ENCODE measurements around the gene RPL39.
A peak's percentile ranks its signal among the peaks of the same experiment; 100 is the strongest.
"Not testable (repeated sequence)": the region's sequence is repeated elsewhere in the genome, so short reads cannot be mapped to it uniquely, and the experiment has no call there.

The RPL39 gene

DNA sequence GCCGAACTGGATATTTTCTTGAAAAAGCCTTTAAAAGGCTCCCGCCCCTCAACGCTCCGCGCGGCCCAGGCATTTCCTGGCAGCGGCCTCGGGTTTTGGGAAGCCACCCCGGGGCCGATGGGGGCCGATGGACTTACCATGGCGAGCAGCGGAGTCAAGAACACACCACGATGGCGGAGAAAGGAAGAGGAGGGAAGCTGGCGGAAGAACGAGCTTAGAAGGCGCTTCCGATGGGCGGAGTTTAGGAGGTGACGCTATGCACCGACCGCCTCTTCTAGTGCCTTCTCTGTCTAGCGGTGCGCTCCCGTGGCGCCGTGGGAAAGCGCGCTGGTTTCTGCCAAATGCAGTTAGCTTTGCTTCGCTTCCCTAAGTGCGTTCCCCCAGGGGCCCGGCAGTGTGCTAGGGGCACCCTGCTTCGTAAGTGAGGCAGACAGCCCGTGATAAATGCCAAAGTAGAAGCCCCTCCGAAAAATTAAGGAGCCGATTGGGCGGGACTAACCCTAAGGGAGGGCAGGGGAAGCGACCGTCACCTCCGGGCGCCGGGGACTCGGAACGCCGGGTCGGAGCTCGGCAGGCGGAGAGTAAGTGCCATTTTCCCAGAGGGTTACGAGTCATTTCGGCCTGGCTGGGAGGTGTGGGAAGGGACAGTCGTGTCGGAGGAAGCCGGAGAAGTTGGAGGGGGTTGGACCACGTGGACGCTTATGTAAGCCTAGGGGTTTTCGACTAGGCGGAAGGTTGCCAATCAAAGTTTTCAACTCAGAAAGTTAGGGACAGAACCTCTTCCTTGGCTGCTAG, at the start of gene RPL39:
RPL39 (minus strand) TSS at position 194 of the 795 bp plus-strand sequence; CDS start at position 140, 54 bp downstream.
- DNase-seq (ENCODE audit: low read depth in 2 of 3, low spot score in 1 of 3) = peak; percentile 57 to 74 (median 63)

DNA sequence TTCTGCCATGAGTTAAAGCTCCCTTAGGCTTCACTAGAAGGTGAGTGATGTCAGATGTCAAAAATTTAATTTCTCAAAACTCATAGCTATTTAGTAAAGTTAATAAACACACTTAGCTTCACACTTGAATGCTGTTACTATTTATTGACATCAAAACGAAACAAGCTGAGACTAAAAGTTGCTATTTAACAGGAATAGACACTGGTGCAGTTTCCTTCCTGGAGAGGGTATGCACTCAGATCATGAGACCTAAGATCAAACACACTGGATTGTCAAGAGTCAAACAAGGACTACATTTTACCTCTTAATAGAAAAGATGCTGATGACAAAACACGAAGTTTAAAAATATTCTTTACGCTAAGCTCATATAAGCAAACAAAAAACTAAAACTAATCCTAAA, 42.5 kb upstream of the RPL39 start:
- no peak for DNase-seq (ENCODE audit: low read depth in 2 of 3, low spot score in 1 of 3)

DNA sequence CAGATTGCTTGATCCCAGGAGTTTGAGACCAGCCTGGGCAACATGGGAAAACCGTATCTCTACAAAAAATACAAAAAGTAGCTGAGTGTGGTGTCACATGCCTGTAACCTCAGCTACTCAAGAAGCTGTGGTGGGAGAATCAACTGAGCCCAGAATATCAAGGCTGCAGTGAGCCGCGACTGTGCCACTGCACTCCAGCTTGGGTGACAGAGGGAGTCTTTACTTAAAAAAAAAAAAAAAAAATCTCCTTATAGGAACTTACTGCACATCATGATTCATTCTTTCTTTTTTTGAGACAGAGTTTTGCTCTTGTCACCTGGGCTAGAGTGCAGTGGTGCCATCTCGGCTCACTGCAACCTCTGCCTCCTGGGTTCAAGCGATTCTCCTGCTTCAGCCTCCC, 37.0 kb upstream of the RPL39 start:
- DNase-seq (ENCODE audit: low read depth in 2 of 3, low spot score in 1 of 3) = no peak

DNA sequence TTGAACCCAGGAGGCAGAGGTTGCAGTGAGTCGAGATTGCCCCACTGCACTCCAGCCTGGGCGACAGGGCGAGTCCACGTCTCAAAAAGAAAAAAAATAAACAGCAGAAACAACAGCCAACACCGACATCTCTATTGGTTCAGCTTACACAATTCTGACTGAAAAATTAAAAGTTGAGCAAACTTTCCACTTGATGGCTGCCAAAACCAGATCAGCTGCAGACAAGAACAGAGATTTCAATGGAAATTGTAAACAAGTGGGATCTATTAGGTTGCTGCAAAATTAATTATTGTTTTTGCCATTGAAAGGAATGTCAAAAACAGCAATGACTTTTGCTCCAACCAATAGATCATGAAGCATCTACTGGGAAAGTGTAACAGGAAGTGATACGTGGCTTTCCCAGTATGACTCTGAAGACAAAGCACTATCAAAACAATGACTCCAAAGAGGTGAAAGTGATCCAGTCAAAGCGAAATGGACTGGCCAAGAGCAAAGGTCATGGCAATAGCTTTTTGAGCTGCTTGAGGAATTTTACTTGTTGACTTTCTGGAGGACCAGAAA, 35.0 kb upstream of the RPL39 start:
- peak in 1 of 3 donors; percentile 25 for DNase-seq (ENCODE audit: low read depth in 2 of 3, low spot score in 1 of 3)

DNA sequence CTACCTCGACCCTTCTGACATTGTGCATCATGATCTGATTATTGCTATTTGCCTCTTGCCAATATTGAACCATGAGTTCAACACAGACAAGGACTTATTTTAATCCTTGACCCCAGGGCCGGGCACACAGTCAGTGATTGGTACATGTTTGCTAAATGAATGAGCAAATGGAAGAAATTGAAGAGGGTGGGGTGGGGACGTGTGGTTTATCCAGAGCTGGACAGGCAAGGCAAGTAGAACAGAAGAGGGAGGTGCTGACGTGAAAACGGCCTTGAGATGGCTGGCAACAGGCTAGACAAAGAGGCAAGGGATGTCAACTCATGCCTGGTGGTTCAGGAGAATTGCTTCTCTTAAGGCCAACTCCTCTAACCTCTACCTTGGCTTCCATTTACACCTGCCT, 32.8 kb upstream of the RPL39 start:
- not testable (repeated sequence) for DNase-seq (ENCODE audit: low read depth in 2 of 3, low spot score in 1 of 3)

DNA sequence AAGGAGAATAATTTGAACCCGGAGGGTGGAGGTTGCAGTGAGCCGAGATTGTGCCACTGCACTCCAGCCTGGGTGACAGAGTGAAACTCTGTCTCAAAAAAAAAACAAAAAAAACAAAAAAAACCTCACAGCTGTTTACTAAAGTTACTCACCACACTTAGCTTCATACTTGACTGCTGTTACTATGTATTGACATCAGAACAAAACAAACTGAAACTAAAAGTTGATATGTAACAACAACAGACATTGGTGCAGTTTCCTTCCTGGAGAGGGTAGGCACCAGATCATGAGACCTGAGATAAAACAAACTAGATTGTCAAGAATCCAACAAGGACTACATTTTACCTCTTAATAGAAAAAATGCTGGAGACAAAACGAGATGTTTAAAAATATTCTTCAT, 30.3 kb upstream of the RPL39 start:
- DNase-seq (ENCODE audit: low read depth in 2 of 3, low spot score in 1 of 3) = not testable (repeated sequence)

DNA sequence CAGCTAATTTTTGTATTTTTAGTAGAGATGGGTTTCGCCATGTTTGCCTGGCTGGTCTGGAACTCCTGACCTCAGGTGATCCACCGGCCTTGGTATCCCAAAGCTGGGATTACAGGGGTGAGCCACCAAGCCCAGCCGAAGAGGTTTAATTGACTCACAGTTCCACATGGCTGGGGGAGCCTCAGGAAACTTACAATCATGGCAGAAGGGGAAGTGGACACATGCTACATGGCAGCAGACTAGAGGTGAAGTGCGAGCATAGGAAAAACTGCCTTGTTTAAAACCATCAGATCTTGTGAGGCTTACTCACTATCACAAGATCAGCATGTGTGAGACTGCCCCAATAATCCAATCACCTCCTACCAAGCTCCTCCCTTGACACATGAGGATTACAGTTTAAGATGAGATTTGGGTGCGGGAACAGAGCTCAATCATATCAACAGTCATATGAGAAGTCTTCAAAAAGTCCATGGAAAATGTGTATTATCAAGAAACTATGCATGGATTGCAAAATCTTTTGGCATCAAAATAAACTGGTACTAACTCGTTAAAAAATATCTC, 25.8 kb upstream of the RPL39 start:
- DNase-seq (ENCODE audit: low read depth in 2 of 3, low spot score in 1 of 3) = no peak

DNA sequence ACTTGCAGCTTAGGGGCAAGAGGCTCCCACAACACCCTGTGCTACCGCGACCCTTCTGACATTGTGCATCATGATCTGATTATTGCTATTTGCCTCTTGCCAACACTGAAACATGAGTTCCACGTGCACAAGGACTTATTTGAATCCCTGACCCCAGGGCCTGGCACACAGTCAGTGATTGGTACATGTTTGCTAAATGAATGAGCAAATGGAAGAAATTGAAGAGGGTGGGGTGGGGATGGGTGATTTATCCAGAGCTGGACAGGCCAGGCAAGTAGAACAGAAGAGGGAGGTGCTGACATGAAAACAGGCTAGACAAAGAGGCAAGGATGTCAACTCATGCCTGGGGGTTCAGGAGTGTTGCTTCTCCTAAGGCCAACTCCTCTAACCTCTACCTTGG, 24.9 kb upstream of the RPL39 start:
- DNase-seq (ENCODE audit: low read depth in 2 of 3, low spot score in 1 of 3) = no peak

DNA sequence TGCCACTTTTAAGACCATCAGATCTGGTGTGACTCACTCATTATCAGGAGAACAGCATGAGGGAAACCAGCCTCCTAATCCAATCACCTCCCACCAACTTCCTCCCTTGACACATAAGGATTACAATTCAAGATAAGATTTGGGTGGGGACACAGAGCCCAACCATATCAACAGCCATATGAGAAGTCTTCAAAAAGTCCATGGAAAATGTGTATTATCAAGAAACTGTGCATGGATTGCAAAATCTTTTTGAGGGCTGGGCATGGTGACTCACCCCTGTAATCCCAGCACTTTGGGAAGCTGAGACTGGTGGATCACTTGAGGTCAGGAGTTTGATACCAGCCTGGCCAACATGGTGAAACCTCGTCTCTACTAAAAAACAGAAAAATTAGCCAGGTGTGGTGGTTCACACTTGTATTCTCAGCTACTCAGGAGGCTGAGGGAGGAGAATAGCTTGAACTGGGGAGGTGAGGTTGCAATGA, 17.8 kb upstream of the RPL39 start:
- no peak for DNase-seq (ENCODE audit: low read depth in 2 of 3, low spot score in 1 of 3)

DNA sequence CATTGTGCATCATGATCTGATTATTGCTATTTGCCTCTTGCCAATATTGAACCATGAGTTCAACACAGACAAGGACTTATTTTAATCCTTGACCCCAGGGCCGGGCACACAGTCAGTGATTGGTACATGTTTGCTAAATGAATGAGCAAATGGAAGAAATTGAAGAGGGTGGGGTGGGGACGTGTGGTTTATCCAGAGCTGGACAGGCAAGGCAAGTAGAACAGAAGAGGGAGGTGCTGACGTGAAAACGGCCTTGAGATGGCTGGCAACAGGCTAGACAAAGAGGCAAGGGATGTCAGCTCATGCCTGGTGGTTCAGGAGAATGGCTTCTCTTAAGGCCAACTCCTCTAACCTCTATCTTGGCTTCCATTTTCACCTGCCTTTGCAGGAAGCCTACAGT, 17.0 kb upstream of the RPL39 start:
- DNase-seq (ENCODE audit: low read depth in 2 of 3, low spot score in 1 of 3) = not testable (repeated sequence)

DNA sequence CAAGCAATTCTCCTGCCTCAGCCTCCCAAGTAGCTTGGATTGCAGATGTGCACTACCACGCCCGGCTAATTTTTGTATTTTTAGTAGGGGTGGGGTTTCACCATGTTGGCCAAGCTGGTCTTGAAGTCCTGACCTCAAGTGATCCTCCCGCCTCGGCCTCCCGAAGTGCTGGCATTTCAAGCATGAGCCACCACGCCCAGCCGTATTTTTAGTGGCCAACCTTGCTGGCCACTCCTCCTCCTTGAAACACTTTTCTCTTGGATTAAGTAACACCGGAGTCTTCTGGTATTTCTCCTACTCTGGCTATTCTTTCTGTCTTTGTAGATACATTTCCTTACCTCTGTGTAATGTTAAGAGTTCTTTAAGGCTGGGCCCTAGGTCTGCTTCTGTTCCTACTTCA, 11.1 kb upstream of the RPL39 start:
- no peak for DNase-seq (ENCODE audit: low read depth in 2 of 3, low spot score in 1 of 3)

DNA sequence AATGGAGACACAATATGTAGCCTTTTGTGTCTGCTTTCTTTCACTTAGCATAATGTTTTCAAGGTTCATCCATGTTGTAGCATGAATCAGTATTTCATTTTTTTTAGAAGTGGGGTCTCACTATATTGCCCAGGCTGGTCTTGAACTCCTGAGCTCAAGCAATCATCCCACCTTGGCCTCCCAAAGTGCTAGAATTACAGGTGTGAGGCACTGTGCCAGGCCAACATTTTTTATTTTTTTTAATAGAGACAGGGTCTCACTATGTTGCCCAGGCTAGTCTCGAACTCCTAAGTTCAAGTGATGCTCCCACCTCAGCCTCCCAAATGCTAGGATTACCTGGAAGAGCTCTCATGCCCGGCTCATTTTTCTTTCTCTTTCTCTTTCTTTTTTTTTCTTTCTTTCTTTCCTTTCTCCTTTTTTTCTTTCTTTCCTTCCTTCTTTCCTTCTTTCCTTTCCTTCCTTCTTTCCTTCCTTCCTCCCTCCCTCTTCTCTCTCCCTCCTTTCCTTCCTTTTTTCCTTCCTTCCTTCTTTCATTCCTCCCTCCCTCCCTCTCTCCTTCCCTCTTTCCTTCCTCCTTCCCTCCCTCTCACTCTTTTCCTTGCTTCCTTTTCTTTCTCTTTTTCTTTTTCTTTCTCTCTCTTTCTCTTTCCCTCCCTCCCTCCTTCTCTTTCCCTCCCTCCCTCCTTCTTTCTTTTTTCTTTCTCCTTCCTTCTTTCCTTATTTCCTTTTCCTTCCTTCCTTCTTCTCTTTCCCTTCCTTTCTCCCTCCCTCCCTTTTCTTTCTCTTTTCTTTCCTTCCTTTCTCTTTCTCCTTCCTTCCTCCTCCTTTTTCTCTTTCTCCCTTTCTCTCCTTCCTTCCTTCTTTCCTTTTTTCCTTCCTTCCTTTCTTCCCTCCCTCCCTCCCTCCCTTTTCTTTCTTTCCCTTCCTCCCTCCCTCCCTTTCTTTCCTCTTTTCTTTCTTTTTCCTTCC, 10.1 kb upstream of the RPL39 start:
- no peak for DNase-seq (ENCODE audit: low read depth in 2 of 3, low spot score in 1 of 3)

DNA sequence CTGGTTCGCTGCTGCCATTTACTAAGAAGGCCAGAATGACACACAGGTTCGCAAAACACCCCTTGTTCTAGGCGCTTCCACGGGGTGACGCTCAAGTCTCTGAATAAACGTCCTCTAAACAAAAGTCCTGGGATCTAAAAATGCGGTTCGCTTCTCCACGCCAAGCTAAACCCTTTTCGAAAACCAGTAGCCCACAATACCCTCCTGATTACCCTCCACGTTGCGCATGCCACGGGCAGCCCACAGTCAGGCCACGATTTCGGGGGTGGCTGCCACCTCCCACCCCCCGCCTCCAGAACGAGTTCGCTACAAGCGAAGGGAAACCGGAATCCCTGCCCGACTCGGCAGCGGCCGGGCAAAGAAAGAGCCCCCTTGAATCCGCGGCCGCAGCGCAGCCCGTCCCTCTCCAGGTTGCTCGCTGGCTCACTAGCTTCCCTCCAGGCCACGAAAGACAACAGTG, 423 bp downstream of the RPL39 start:
- peak in 1 of 3 donors; percentile 25 for DNase-seq (ENCODE audit: low read depth in 2 of 3, low spot score in 1 of 3)

DNA sequence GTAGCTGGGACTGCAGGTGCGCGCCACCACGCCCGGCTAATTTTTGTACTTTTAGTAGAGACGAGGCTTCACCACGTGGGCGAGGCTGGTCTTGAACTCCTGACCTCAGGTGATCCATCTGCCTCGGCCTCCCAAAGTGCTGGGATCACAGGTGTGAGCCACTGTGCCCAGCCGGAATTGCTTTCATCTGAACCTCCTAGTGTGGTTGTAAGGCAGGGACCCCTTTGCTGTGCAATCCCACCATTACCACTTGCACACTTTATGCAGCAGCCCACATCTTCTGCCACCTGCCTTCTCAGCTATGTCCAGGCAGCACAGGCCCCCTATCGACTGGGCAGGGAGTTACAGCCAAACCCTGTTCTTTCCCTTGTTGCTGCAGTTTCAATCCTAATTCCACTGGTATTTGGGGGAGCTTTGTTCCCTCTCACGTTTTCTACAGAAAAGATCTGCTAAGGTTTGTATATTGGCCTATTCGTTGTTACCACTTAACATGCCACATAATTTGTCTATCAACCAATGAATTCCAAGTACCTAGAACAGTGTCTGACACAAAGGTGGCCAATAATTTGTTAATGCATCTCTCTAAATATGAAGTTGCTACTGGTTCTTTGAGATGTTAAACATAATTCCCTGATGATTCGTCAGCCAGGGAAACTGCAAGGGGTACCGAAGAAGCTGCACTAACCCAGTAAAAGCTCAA, 6.5 kb downstream of the RPL39 start:
- DNase-seq (ENCODE audit: low read depth in 2 of 3, low spot score in 1 of 3) = peak; percentile 27 to 58 (median 33)

DNA sequence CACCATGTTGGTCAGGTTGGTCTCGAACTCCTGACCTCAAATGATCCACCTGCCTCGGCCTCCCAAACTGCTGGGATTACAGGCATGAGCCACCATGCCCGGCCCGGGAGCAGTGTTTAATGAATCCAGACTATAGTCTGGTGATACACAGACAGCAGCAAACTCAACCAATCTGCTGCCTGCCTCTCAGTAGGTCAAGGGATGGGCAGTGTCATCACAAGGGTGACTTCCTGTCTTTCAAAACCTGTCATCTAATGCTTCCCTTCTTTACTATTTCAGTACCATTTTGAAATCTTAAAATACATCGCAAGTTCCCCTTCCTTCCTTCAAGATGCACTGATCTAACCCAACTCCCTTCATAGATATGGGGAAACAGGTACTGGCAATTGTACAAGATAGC, 8.4 kb downstream of the RPL39 start:
- DNase-seq (ENCODE audit: low read depth in 2 of 3, low spot score in 1 of 3) = no peak

DNA sequence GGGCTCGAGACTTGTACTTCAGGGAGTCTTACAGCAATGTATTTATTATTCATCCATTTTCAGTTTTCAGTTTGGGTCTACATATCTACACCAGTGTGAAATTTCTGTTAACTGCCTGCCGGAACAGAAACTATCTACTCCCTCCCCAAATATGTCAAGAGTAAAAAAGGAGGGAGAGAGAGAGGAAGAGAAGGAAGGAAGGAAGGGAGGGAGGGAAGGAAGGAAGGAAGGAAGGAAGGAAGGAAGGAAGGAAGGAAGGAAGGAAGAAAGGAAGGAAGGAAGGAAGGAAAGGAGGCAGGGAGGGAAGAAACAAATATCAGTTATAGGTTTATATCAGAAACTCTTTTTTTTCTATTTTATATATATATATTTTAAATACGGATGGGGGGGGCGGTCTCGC, 12.6 kb downstream of the RPL39 start:
- DNase-seq (ENCODE audit: low read depth in 2 of 3, low spot score in 1 of 3) = no peak

DNA sequence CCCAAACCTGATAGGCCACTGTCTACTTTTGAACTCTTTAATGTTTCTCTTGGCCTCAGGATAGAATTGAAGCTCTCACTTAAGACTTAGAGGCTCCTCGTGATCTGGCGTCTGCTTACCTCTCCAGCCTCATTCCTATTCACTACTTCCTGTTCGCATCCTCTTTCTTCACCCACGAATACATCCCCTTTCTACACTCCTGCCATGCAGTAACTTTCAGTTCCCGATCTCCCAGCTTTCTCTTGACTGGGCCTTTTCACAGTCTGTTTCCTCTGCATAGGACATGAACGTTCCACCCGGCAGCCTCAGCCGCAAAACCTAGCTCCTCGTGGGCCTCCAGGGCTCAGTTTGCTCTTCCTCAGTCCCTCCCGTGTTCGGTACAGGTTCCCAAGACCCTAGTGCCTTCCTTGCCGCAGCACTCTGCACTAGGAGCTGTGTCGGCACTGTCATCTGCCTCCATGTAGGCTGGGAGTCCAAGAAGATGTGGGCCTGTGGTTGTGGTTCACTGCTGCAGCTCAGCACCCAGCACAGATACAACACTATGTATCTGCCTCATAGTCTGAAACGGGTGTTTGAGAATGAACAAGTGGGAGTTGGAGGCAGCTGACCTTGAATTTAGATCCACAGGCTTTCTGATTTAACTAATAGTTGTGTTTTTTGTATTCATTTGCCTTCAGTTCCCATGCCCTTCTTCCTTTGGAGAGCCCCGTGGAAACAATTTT, 15.8 kb downstream of the RPL39 start:
- DNase-seq (ENCODE audit: low read depth in 2 of 3, low spot score in 1 of 3) = no peak

DNA sequence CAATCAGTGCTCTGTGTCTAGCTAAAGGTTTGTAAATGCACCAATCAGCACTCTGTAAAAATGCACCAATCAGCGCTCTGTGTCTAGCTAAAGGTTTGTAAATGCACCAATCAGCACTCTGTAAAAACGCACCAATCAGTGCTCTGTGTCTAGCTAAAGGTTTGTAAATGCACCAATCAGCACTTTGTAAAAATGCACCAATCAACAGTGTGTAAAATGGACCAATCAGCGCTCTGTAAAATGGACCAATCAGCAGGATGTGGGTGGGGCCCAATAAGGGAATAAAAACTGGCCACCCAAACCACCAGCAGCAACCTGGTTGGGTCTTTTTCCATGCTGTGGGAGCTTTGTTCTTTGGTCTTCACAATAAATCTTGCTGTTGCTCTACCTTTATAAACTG, 22.0 kb downstream of the RPL39 start:
- DNase-seq (ENCODE audit: low read depth in 2 of 3, low spot score in 1 of 3) = not testable (repeated sequence)

DNA sequence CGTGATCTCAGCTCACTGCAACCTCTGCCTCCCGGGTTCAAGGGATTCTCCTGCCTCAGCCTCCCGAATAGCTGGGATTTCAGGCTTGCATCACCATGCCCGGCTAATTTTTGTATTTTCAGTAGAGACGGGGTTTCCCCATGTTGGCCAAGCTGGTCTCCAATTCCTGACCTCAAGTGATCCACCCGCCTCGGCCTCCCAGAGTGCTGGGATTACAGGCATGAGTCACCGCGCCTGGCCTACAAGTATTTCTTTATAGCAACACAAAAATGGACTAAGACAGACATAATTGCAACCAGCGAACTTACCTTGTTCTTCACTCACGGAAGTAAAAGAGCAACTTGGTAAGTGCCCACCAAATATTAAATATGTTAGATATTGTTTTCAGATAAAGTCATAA, 23.0 kb downstream of the RPL39 start:
- not testable (repeated sequence) for DNase-seq (ENCODE audit: low read depth in 2 of 3, low spot score in 1 of 3)
